HepG2 (cell line): ENCODE results near the gene TUBA4A. TPM values are rescaled to one million over a fixed set of nuclear protein-coding genes. Genes with fewer than 3 reads are reported as not detected.
A peak's percentile ranks its signal among the peaks of the same experiment; 100 is the strongest.

ENCODE experiments used
- DNMT3B ChIP-seq: conservative IDR thresholded peaks from 2 replicates; pipeline ENCODE4 v1.6.1; 2016; ENCODE audit warnings: missing biosample characterization, control low read depth
- ESRRA ChIP-seq: sonication (generic); formaldehyde crosslinking; IDR thresholded peaks from 2 replicates; pipeline ENCODE4 v1.5.1; 2020; ENCODE audit warnings: mild to moderate bottlenecking, low read depth, missing genetic modification reagents
- FOXK1 ChIP-seq: sonication (generic); formaldehyde crosslinking; IDR thresholded peaks from 2 replicates; pipeline ENCODE4 v1.4.0; 2020; ENCODE audit warnings: low read depth, missing genetic modification reagents, borderline replicate concordance
- GABPB1 ChIP-seq: IDR thresholded peaks from 2 replicates; pipeline ENCODE4 v1.6.1; 2016; ENCODE audit warnings: mild to moderate bottlenecking, missing genetic modification reagents, moderate library complexity, missing compliant biosample characterization
- HBP1 ChIP-seq: IDR thresholded peaks from 2 replicates; pipeline ENCODE4 v1.6.1; 2016; ENCODE audit warnings: low read depth, control low read depth
- HIC2 ChIP-seq: sonication (generic); formaldehyde crosslinking; IDR thresholded peaks from 2 replicates; pipeline ENCODE4 v1.9.0; 2022; ENCODE audit warnings: low read depth, missing genetic modification reagents
- HNRNPLL ChIP-seq: fragments of 200-400 bp; formaldehyde crosslinking; IDR thresholded peaks from 2 replicates; pipeline ENCODE4 v1.6.1; 2017; ENCODE audit warnings: mild to moderate bottlenecking, low read depth, low read length; ENCODE audit not compliant: poor library complexity, severe bottlenecking
- NKX3-1 ChIP-seq: sonication (generic); formaldehyde crosslinking; IDR thresholded peaks from 2 replicates; pipeline ENCODE4 v1.5.0; 2020; ENCODE audit warnings: missing genetic modification reagents
- PHB2 ChIP-seq: fragments of 450-650 bp; IDR thresholded peaks from 2 replicates; pipeline ENCODE4 v1.6.1; 2018; ENCODE audit not compliant: partially characterized antibody
- SP2 ChIP-seq: sonication (generic); formaldehyde crosslinking; IDR thresholded peaks from 2 replicates; pipeline ENCODE4 v1.5.1; 2020; ENCODE audit warnings: mild to moderate bottlenecking, missing genetic modification reagents
- ZBTB37 ChIP-seq: sonication (generic); formaldehyde crosslinking; IDR thresholded peaks from 2 replicates; pipeline ENCODE4 v1.4.0; 2020; ENCODE audit warnings: mild to moderate bottlenecking, missing genetic modification reagents
- ZKSCAN8 ChIP-seq: IDR thresholded peaks from 2 replicates; pipeline ENCODE4 v1.6.1; 2016; ENCODE audit warnings: borderline replicate concordance, missing genetic modification reagents, missing compliant biosample characterization
- ZNF260 ChIP-seq: sonication (generic); formaldehyde crosslinking; IDR thresholded peaks from 2 replicates; pipeline ENCODE4 v1.4.0; 2020; ENCODE audit warnings: missing genetic modification reagents, low read depth, mild to moderate bottlenecking, borderline replicate concordance
- ZNF326 ChIP-seq: sonication (generic); formaldehyde crosslinking; IDR thresholded peaks from 2 replicates; pipeline ENCODE4 v1.4.0; 2020; ENCODE audit warnings: missing genetic modification reagents, borderline replicate concordance
- ZNF431 ChIP-seq: sonication (generic); formaldehyde crosslinking; IDR thresholded peaks from 2 replicates; pipeline ENCODE4 v1.9.0; 2022; ENCODE audit warnings: missing genetic modification reagents, low read depth, mild to moderate bottlenecking, borderline replicate concordance
- ZNF589 ChIP-seq: sonication (generic); formaldehyde crosslinking; conservative IDR thresholded peaks from 2 replicates; pipeline ENCODE4 v1.8.0; 2022; ENCODE audit warnings: mild to moderate bottlenecking, moderate library complexity, missing genetic modification reagents
- ZNF660 ChIP-seq: sonication (generic); formaldehyde crosslinking; IDR thresholded peaks from 2 replicates; pipeline ENCODE4 v1.5.1; 2020; ENCODE audit warnings: mild to moderate bottlenecking, low read depth, missing genetic modification reagents, borderline replicate concordance
- ZNF747 ChIP-seq: sonication (generic); formaldehyde crosslinking; IDR thresholded peaks from 2 replicates; pipeline ENCODE4 v1.8.1; 2023; ENCODE audit warnings: missing genetic modification reagents, mild to moderate bottlenecking, borderline replicate concordance
- ZNF781 ChIP-seq: sonication (generic); formaldehyde crosslinking; IDR thresholded peaks from 2 replicates; pipeline ENCODE4 v1.5.1; 2020; ENCODE audit warnings: borderline replicate concordance, mild to moderate bottlenecking, missing genetic modification reagents; ENCODE audit errors: not compliant biosample characterization
- polyA plus RNA-seq, 8 experiments: library from polyadenylated mRNA; depleted of rRNA in 3 of 8; stranded (reverse) in 7 of 8; unstranded in 1 of 8; fragments of >200 nt; fragmentation: Illumina TruSeq in 4 of 8; extraction: Trizol in 4 of 8; gene quantifications; 2 replicates each; pipeline versions ENCODE4 v1.2.1 to v1.2.3, GENCODE V29; 2011 to 2016; ENCODE audit warnings: low read depth in 4 of 8, missing spikeins in 1 of 8, mixed read lengths in 1 of 8; ENCODE audit not compliant: insufficient read depth in 1 of 8
- total RNA-seq, 5 experiments: library from RNA; depleted of rRNA; stranded (reverse); fragments of >200 nt; fragmentation: Illumina TruSeq; extraction: Trizol; gene quantifications; 2 replicates each; pipeline ENCODE4 v1.2.3, GENCODE V29; 2016; ENCODE audit warnings: low read depth in 1 of 5

Gene TUBA4A
- total and polyA plus RNA-seq, 2 of the 13 experiments (the other 11 are each of a cell fraction or from before 2014, with no cell fraction given), result 1.3 to 12.7 TPM

- peak; percentile 93 for TF ChIP-seq ZKSCAN8 (CRISPR knock-in tag)
- peak; percentile 34; the same call in 1 of the 2 replicates for TF ChIP-seq ZBTB37 (CRISPR knock-in tag)
- no peak for TF ChIP-seq ZNF431
- no peak for TF ChIP-seq SP2 (CRISPR knock-in tag)
- TF ChIP-seq NKX3-1 (CRISPR knock-in tag), result no peak
- TF ChIP-seq ZNF747, result peak; percentile 72; the same call in 1 of the 2 replicates
- no peak for TF ChIP-seq ZNF781 (CRISPR knock-in tag)
- no peak for TF ChIP-seq ZNF660 (CRISPR knock-in tag)
- no peak for TF ChIP-seq ZNF326 (CRISPR knock-in tag)
- peak; percentile 80; the same call in 1 of the 2 replicates for TF ChIP-seq HBP1 (CRISPR knock-in tag)
- TF ChIP-seq DNMT3B (CRISPR knock-in tag), result peak; percentile 76; the same call in 1 of the 2 replicates
- TF ChIP-seq GABPB1 (CRISPR knock-in tag), result peak; percentile 24; the same call in 1 of the 2 replicates
- peak; percentile 91 for TF ChIP-seq HIC2
- no peak for TF ChIP-seq ZNF589 (CRISPR knock-in tag)
- TF ChIP-seq FOXK1 (CRISPR knock-in tag), result peak; percentile 52; the same call in 1 of the 2 replicates
- no peak for TF ChIP-seq PHB2
- peak; percentile 85 for TF ChIP-seq ESRRA (CRISPR knock-in tag)
- TF ChIP-seq ZNF260, result no peak
- no peak for TF ChIP-seq HNRNPLL
These were observed 45.6 kb downstream of the TUBA4A start (continued) for GRCh38 chr2:219207884-219208740.
